SH-SY5Y (cell line): ENCODE measurements around the gene CHD3.

Source experiments
- GATA2 ChIP-seq: IDR thresholded peaks from 2 replicates; pipeline ENCODE4 v1.6.1; 2011; ENCODE audit warnings: mild to moderate bottlenecking, low read depth, low read length
- GATA3 ChIP-seq: IDR thresholded peaks from 2 replicates; pipeline ENCODE4 v1.6.1; 2011; ENCODE audit warnings: low read depth, mild to moderate bottlenecking, low read length, moderate library complexity

DNA sequence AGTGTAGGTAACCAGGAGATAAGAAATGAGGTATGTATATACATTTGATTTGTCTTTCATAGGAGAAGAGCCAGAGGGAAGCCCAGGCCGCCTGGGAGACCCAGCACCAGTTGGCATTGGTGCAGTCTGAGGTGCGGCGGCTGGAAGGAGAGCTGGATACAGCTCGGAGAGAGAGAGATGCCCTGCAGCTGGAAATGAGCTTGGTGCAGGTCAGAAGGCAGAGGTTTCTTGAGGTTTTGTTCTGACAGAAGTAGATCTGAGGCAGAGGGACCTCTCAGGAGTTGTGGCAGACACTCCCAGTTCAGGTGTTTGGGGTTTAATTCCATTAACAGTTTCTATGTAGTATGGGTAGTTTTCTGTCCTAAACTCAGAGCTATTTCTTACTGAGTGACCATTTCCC lies 51.4 kb downstream of the CHD3 start:
- TF ChIP-seq GATA2 (no peak), GATA3 (no peak)
